HepG2 (cell line): Measurements from ENCODE around the gene THAP3. TPM values are rescaled to one million over a fixed set of nuclear protein-coding genes. Genes with fewer than 3 reads are reported as not detected.

Source experiments
- ARID3A ChIP-seq: IDR thresholded peaks from 2 replicates; pipeline ENCODE4 v1.6.1; 2012; ENCODE audit warnings: low read depth, low read length, improper control_type of control experiment
- CBFB ChIP-seq: sonication (generic); formaldehyde crosslinking; IDR thresholded peaks from 2 replicates; pipeline ENCODE4 v1.4.0; 2020; ENCODE audit warnings: missing genetic modification reagents
- CBX1 ChIP-seq: IDR thresholded peaks from one replicate; pipeline ENCODE4 v1.6.1; 2016; ENCODE audit warnings: antibody characterized with exemption, low read depth
- DPF2 ChIP-seq: sonication (generic); formaldehyde crosslinking; IDR thresholded peaks from 2 replicates; pipeline ENCODE4 v1.4.0; 2020; ENCODE audit warnings: mild to moderate bottlenecking, low read depth, missing genetic modification reagents, borderline replicate concordance
- FIP1L1 ChIP-seq: fragments of 200-400 bp; formaldehyde crosslinking; IDR thresholded peaks from 2 replicates; pipeline ENCODE4 v1.6.1; 2018; ENCODE audit warnings: low read depth, mild to moderate bottlenecking, low read length, moderate library complexity, borderline replicate concordance; ENCODE audit not compliant: insufficient read depth
- HOXD1 ChIP-seq: sonication (generic); formaldehyde crosslinking; IDR thresholded peaks from 2 replicates; pipeline ENCODE4 v1.5.0; 2020; ENCODE audit warnings: missing genetic modification reagents
- NFATC3 ChIP-seq: sonication (generic); formaldehyde crosslinking; IDR thresholded peaks from 2 replicates; pipeline ENCODE4 v1.5.1; 2020; ENCODE audit warnings: mild to moderate bottlenecking, missing genetic modification reagents
- PITX1 ChIP-seq: sonication (generic); formaldehyde crosslinking; IDR thresholded peaks from 2 replicates; pipeline ENCODE4 v1.5.1; 2020; ENCODE audit warnings: mild to moderate bottlenecking, missing genetic modification reagents
- RFXAP ChIP-seq: sonication (generic); formaldehyde crosslinking; IDR thresholded peaks from 2 replicates; pipeline ENCODE4 v1.4.0; 2020; ENCODE audit warnings: missing genetic modification reagents, borderline replicate concordance
- SMC3 ChIP-seq: IDR thresholded peaks from 2 replicates; pipeline ENCODE4 v1.6.1; 2011; ENCODE audit warnings: low read length, improper control_type of control experiment
- STAG1 ChIP-seq: sonication (generic); formaldehyde crosslinking; IDR thresholded peaks from 2 replicates; pipeline ENCODE4 v1.4.0; 2020; ENCODE audit warnings: missing genetic modification reagents
- TBP ChIP-seq: sonication (generic); formaldehyde crosslinking; IDR thresholded peaks from 2 replicates; pipeline ENCODE4 v1.5.0; 2020; ENCODE audit warnings: missing genetic modification reagents
- TFAP4 ChIP-seq: sonication (generic); IDR thresholded peaks from 2 replicates; pipeline ENCODE4 v1.6.1; 2016; ENCODE audit warnings: low read depth, borderline replicate concordance
- TRAFD1 ChIP-seq: sonication (generic); formaldehyde crosslinking; IDR thresholded peaks from 2 replicates; pipeline ENCODE4 v1.5.1; 2020; ENCODE audit warnings: missing genetic modification reagents, mild to moderate bottlenecking, borderline replicate concordance
- TRIM24 ChIP-seq: sonication (generic); formaldehyde crosslinking; IDR thresholded peaks from 2 replicates; pipeline ENCODE4 v1.8.0; 2022; ENCODE audit warnings: mild to moderate bottlenecking, missing genetic modification reagents
- ZNF607 ChIP-seq: sonication (generic); formaldehyde crosslinking; IDR thresholded peaks from 2 replicates; pipeline ENCODE4 v1.5.1; 2020; ENCODE audit warnings: missing genetic modification reagents, mild to moderate bottlenecking, borderline replicate concordance
- ZNF710 ChIP-seq: sonication (generic); formaldehyde crosslinking; IDR thresholded peaks from 2 replicates; pipeline ENCODE4 v1.5.0; 2020; ENCODE audit warnings: mild to moderate bottlenecking, missing genetic modification reagents, borderline replicate concordance
- polyA plus RNA-seq, 8 experiments: library from polyadenylated mRNA; depleted of rRNA in 3 of 8; stranded (reverse) in 7 of 8; unstranded in 1 of 8; fragments of >200 nt; fragmentation: Illumina TruSeq in 4 of 8; extraction: Trizol in 4 of 8; gene quantifications; 2 replicates each; pipeline versions ENCODE4 v1.2.1 to v1.2.3, GENCODE V29; 2011 to 2016; ENCODE audit warnings: low read depth in 4 of 8, missing spikeins in 1 of 8, mixed read lengths in 1 of 8; ENCODE audit not compliant: insufficient read depth in 1 of 8
- total RNA-seq, 5 experiments: library from RNA; depleted of rRNA; stranded (reverse); fragments of >200 nt; fragmentation: Illumina TruSeq; extraction: Trizol; gene quantifications; 2 replicates each; pipeline ENCODE4 v1.2.3, GENCODE V29; 2016; ENCODE audit warnings: low read depth in 1 of 5
- TF ChIP-seq, protein P1 (sequence below): sonication (generic); formaldehyde crosslinking; IDR thresholded peaks from 2 replicates; pipeline ENCODE4 v1.4.0; 2020; ENCODE audit warnings: missing genetic modification reagents; ENCODE audit errors: not compliant biosample characterization
- TF ChIP-seq, protein P2 (sequence below): sonication (generic); formaldehyde crosslinking; IDR thresholded peaks from 2 replicates; pipeline ENCODE4 v1.4.0; 2020; ENCODE audit warnings: missing genetic modification reagents

THAP3 gene
- total and polyA plus RNA-seq, 2 of the 13 experiments (the other 11 are each of a cell fraction or from before 2014, with no cell fraction given) = 10.3 to 14.9 TPM

- TF ChIP-seq CBFB (peak; percentile 47; the same call in 1 of the 2 replicates), HOXD1 (no peak), CBX1 (peak; percentile 29), TRAFD1 (no peak), RFXAP (CRISPR knock-in tag) (0 out of 2 replicates have a peak, but pooled peaks have one; percentile 37), FIP1L1 (no peak), STAG1 (CRISPR knock-in tag) (no peak), ZNF607 (CRISPR knock-in tag) (peak; percentile 83; the same call in 1 of the 2 replicates), TFAP4 (peak; percentile 37; the same call in 1 of the 2 replicates), DPF2 (CRISPR knock-in tag) (no peak), PITX1 (CRISPR knock-in tag) (peak; percentile 43; the same call in 1 of the 2 replicates), TRIM24 (CRISPR knock-in tag) (no peak), ARID3A (no peak), TBP (CRISPR knock-in tag) (peak; percentile 88; the same call in 1 of the 2 replicates), ZNF710 (CRISPR knock-in tag) (no peak), NFATC3 (CRISPR knock-in tag) (no peak), SMC3 (no peak)
- TF ChIP-seq, protein P1, sequence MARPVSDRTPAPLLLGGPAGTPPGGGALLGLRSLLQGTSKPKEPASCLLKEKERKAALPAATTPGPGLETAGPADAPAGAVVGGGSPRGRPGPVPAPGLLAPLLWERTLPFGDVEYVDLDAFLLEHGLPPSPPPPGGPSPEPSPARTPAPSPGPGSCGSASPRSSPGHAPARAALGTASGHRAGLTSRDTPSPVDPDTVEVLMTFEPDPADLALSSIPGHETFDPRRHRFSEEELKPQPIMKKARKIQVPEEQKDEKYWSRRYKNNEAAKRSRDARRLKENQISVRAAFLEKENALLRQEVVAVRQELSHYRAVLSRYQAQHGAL (CRISPR knock-in tag) = no peak
- TF ChIP-seq, protein P2, sequence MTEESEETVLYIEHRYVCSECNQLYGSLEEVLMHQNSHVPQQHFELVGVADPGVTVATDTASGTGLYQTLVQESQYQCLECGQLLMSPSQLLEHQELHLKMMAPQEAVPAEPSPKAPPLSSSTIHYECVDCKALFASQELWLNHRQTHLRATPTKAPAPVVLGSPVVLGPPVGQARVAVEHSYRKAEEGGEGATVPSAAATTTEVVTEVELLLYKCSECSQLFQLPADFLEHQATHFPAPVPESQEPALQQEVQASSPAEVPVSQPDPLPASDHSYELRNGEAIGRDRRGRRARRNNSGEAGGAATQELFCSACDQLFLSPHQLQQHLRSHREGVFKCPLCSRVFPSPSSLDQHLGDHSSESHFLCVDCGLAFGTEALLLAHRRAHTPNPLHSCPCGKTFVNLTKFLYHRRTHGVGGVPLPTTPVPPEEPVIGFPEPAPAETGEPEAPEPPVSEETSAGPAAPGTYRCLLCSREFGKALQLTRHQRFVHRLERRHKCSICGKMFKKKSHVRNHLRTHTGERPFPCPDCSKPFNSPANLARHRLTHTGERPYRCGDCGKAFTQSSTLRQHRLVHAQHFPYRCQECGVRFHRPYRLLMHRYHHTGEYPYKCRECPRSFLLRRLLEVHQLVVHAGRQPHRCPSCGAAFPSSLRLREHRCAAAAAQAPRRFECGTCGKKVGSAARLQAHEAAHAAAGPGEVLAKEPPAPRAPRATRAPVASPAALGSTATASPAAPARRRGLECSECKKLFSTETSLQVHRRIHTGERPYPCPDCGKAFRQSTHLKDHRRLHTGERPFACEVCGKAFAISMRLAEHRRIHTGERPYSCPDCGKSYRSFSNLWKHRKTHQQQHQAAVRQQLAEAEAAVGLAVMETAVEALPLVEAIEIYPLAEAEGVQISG (CRISPR knock-in tag) = peak; percentile 94
These were observed 11.2 kb upstream of the THAP3 start, which contains the start of gene PHF13 (continued) for GRCh38 chr1:6613361-6614018.
